Measurements from ENCODE around the gene LAMA2.

- no peak for TF ChIP-seq CTCF (IDR thresholded peaks at IDR 0.05)
- TF ChIP-seq POLR2A (IDR thresholded peaks at IDR 0.05): no peak
Observed at GRCh38 chr6:129177801-129178200, 294.9 kb downstream of the LAMA2 start.

Measured in suprapubic skin (tissue), 3 donors.